HG03139 (cell line): ENCODE results near the gene ZCCHC12.
"Not testable (repeated sequence)": the region's sequence is repeated elsewhere in the genome, so short reads cannot be mapped to it uniquely, and the experiment has no call there.

Experiments used
- ATAC-seq: cut with Tn5 transposase; IDR thresholded peaks from one replicate; pipeline ENCODE4 v1.9.1; 2021; ENCODE audit not compliant: unreplicated experiment

The ZCCHC12 gene

GRCh38 chrX:118823263-118824172 is at the start of gene ZCCHC12:
TSS of gene ZCCHC12 (plus strand) at chrX:118823824. CDS start at chrX:118825245, 1,421 bp downstream.
- no peak for ATAC-seq

DNA sequence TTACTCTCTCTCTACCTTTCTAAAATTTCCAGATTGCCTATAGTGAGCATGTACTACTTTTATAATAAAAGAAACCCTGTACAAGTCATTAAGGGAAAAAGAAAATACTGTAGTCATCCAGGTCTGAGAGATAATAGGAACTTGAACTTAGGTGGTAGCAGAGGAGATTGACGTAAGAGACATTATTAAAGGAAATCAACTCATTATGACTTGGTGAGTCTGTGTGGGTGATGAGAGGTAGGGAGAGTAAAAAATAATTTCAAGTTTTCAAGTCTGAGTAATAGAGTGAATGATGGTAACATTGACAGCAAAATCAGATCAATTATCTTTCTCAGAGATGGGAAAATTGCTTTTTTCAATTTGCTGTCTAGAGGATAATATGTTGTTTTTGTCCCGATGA is 44.0 kb upstream of the ZCCHC12 start:
- no peak for ATAC-seq

DNA sequence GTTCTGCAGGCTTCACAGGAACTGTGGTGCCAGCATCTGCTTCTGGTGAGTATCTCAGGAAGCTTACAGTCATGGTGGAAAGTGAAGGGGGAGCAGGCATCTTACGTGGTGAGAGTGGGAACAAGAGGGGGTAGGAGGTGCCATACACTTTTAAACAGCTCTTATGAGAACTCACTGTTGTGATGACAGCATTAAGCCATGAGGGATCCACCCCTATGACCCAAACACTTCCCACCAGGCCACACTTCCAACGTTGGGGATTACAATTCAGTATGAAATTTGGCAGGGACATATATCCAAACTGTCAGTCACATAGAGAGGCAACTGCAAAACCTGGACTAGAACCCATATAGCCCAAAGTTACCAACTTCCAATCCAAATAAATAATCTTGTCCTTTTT is 43.1 kb upstream of the ZCCHC12 start:
- ATAC-seq = no peak

DNA sequence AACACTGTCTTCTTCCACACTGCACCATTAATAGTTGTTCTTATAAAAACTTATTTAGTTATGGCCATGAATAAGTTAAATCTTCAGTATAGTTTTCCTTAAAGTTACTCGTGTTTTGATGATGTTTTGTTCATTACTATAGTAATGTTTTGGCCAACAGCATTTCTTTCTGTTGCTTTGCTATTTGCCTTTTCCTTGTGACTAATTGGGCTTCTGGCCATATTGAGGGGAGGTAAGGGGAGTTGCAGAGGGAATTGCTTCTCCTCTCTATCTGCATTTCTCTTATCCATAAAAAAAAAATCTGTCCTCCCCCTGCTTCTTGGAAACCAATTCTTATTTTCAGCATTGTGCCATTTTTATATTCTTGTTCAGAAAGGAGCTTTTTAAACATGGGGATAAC is 42.7 kb upstream of the ZCCHC12 start:
- ATAC-seq = no peak

- no peak for ATAC-seq
These were observed 27.9 kb upstream of the ZCCHC12 start for GRCh38 chrX:118795528-118796280.

GRCh38 chrX:118802857-118803256 is 20.8 kb upstream of the ZCCHC12 start:
- no peak for ATAC-seq

DNA sequence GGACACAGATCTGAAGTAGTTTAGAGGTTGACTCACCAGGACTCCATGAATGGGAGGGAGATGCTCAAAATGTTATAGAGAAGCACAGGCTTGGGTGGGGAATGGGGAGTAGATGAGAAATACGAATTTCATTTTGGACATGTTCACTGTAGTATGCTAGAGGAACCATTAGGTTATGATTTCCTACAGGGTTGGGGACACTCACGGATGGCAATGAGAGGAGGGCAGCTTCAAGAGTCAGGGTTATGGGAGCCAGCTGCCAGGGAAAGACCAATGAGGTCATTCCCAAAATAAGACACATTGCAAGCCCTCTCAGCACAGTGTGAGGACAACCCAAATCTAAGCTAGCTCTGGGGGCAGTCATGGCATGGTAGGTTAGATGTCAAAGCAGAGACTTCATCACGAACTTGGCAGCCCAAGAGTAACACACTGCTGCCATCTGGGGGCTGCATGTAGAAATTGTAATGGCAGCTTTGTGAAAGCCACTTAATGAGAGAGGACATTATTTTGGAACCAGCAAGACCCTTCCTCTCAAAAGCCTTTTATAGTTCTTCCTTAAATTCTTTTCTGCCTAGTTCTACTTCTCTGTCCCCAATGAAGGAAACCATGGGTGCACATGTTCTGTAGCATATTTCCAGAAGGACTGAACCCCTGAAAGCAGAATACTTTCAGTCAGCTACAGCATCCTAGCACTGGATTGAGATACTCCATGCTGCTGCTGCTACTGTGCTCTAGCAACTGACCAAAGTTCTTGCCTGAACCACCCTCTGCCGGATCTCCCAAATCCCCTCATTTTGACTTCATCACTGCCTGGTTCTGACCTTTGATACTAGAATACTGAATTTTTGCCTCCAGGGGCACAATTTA is 16.2 kb upstream of the ZCCHC12 start:
- ATAC-seq = no peak

DNA sequence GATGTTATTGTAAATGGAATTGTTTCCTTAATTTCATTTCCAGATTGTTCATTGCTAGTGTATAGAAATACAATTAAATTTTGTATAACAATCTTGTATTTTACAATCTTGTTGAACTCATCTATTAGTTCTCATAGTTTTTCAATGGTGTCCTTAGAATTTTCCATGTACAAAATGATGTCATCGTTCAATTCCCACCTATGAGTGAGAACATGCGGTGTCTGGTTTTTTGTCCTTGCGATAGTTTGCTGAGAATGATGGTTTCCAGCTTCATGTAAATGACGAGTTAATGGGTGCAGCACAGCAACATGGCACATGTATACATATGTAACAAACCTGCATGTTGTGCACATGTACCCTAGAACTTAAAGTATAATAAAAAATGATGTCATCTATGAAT is 6.4 kb upstream of the ZCCHC12 start:
- ATAC-seq = not testable (repeated sequence)

- ATAC-seq = no peak
These were observed 628 bp downstream of the ZCCHC12 start for GRCh38 chrX:118824173-118824730.

GRCh38 chrX:118825227-118825626 is 1.6 kb downstream of the ZCCHC12 start:
- ATAC-seq = no peak

DNA sequence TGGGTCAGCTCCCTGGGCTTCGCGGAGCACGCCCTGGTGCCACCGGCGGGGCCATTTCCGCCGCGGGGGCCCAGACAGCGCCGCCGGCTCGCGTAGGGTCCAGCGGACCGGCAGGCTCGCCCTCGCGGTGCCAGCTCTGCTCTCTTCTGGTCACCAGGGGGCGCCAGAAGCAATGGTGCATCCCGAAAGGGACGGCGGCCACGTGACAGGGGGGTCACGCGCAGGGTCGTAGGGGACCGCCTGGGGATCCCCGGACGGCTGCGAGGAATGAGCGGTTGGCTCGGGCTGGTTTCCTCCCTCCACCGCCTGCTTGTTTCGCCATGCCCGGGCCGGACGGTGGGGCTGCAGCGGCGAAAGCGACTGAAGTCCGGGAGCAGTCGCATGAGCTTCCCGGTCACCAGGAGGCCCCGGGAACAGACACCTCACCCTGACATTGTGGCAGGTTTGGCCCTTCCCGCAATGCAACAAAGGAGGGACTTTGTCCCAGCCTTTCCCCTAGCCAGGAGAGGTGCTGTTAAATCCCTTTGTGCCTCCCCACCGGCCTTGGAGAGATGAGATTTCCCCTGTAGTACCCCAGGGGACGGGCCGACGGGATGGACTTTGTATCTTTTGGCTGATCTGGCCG is 15.8 kb downstream of the ZCCHC12 start:
- ATAC-seq = no peak

DNA sequence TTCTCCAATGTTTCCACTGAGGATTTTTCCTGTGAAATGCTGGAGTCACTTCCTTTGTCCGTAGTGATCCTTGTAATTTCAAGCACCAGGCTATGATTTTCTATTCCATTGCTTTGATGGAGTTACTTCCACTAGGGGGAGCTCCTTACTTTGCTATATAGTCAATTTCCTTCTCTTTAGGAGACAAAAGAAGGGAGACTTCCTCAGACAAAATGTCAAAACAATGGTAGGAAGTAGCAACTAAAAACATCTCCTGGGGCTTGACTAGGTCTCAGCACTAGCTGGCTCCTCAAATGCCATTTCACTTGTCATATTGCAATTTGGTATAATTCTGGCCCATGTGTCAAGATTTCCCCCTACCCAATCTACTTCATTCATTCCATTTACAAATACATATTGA is 24.1 kb downstream of the ZCCHC12 start:
- ATAC-seq = no peak

GRCh38 chrX:118853596-118853995 is 30.0 kb downstream of the ZCCHC12 start:
- no peak for ATAC-seq

GRCh38 chrX:118855681-118856310 is 32.2 kb downstream of the ZCCHC12 start:
- ATAC-seq = no peak

- ATAC-seq = no peak
These were observed 33.4 kb downstream of the ZCCHC12 start for GRCh38 chrX:118857006-118857405.

DNA sequence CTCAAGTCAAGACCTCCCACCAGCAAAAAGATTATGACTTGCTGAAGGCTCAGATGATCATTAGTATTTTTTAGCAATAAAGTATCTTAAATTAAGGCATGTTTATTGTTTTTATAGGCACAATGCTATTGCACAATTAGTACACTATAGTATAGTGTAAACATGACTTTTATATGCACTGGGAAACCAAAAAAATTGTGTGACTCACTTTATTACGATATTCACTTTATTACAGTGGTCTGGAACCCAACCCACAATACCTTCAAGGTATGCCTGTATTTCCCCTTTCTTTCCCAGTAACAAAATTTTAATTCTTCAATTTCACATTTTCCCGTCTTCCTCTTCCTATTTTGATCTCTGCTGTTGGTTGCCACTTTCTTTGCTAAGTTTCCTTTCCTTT is 37.7 kb downstream of the ZCCHC12 start:
- no peak for ATAC-seq

DNA sequence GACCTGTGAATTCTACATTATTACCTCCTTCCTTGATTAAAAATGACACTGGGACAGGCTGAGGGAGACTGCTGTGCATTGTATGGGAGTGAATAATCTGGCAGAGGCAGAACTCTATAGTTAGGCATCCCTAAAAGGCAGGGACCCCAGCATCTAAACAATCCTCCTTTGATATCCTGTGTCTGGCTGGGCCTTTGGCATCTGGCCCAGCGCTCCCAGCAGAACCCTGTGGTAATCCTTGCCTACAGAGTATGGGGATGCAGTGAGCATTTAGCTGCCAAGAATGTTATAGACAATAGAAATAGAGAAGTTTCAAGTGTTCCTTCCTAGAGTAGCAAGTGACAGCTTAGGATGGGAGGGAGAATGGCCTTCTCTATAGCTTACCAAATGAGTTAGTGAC is 38.5 kb downstream of the ZCCHC12 start:
- no peak for ATAC-seq

DNA sequence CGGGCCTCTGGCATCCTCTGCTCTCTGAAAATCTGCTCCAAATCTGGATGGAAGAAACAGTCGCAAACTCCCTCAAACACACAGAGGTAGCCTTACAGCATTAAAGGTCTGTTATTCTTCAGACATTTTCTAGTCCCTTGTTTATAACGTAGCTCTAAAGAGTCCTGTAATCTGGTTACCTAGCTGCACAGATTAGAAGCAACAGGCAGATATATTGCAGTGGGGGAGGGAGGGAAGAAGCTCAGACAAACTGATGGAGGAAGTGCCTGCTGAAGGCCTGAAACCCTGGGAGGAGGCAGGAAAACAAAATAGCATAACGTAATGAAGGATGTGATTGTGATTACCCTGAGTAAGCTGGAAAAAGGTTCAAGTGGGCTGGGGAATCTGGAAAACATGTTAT is 39.4 kb downstream of the ZCCHC12 start:
- ATAC-seq = no peak

GRCh38 chrX:118864063-118864635 is 40.5 kb downstream of the ZCCHC12 start:
- ATAC-seq = no peak

DNA sequence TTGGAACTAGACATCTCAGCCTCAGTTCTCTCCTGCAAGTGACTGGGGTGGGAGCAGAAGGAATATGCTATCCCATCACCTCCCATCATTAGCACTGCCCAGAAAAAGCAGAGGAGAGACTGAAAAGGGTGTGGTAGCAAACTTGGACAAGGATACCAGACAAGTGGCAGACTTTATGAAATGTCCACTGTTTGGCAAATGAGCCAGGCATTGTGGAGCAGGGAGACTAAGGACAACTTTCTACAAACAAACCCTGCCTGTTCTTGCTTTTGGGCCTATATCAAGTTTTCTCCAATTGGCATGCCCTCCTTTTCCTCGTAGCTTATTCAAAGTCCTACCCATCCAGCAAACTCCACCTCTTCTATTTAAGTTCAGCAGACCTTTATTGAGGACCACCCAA is 41.6 kb downstream of the ZCCHC12 start:
- no peak for ATAC-seq
